HG02885 (cell line): ENCODE results near the gene ADH1B.
"Not testable (repeated sequence)": the region's sequence is repeated elsewhere in the genome, so short reads cannot be mapped to it uniquely, and the experiment has no call there.

Experiments used
- ATAC-seq: cut with Tn5 transposase; IDR thresholded peaks from one replicate; pipeline ENCODE4 v1.9.1; 2021; ENCODE audit warnings: mild to moderate bottlenecking; ENCODE audit not compliant: unreplicated experiment, poor library complexity

ADH1B gene

DNA sequence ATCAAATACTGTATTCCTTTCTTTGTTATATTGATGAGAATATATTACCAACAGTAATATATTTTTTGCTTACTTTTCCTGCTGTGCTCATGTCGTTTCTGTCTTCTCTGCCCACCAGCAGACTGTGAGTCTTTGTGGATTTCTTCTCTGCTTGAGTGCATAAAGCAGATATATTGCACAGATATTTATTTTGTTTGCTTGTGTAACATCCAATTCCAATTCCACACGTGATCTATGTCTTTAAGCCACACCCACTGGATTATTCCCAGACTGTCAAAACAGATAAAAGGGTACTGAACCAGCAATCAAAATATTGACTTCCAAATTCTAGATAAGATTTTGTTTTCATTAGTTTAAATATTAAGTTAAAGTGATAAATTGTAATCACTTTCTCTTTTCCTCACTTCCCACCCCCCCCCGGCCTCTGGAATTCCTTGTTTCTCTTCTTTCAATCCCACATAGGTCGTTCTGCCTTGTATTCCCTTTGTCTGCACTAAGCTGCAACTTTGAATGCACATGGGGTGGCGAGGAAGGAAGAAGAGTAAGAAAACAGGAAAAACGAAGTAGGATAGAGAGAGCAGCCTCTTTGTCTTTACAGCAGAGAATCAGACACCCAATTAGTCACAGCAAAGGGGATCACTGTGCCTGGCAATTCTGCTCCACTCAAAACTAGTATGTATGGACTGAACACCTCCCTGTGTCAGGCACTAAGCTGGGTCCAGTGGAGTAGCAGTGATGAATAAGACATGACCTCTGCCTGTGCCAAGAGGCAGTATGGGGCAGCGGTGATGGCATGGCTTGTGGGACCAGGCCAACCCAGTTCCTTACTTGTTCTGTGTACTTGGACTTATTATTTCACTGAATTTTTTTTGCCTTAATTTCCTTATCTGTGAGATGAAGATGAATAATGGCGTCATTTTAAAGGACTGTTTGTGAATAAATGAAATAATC, at the start of gene ADH1B:
ADH1B (minus strand) TSS at position 161 of the 951 bp plus-strand sequence; CDS start at position 91, 70 bp downstream.
- no peak for ATAC-seq

DNA sequence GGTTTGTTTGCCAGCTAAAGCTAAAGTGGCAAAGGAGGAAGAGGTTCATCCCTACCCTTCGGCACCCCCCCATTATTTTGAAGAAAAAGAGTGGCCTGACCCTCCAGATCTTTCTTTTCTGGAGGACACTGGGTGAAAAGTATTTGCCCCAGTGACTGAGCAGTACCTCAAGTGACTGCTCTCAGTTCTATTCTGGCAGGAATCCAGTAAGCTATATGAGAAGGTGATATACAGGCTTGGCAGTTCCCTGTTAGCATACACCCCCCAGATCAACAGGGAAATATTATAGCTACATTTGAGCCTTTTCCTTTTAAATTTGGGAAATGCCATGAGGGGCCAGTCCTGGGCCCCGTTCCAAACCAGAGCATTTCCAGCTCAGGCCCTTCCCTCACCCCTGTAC, 46.6 kb upstream of the ADH1B start:
- ATAC-seq, result not testable (repeated sequence)

DNA sequence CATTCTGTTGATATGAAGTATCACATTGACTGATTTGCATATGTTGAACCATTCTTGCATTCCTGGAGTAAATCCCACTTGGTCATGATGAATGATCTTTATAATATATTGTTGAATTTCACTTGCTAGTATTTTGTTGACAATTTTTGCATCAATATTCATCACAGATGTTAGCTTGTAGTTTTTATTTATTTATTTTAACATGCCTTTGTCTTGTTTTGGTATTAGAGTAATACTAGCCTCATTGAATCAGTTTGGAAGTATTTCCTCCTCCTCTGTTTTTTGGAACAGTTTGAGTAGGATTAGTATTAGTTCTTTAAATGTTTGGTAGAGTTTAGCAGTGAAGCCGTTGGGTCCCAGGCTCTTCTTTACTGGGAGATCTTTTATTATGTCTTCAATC, 45.3 kb upstream of the ADH1B start:
- ATAC-seq, result no peak

DNA sequence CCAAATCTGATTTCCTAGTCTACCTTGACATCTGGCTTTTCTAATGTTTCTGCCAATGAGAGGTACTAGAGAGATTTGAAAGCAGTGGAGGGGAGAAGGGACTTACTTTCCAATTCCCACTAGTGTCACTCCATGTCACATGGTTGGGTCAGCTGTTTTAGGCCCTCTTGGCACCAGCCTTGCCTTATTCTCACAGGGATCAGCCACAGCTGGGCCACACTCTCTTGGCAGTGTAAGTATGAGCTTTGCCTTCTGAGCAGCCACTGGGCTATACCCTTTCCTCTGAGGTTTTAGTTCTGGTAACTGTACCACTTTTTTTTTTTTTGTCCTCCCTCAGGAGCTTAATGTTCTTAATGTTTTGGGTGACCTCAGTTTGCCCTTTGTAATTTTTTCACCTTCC, 41.6 kb upstream of the ADH1B start:
- ATAC-seq, result no peak

DNA sequence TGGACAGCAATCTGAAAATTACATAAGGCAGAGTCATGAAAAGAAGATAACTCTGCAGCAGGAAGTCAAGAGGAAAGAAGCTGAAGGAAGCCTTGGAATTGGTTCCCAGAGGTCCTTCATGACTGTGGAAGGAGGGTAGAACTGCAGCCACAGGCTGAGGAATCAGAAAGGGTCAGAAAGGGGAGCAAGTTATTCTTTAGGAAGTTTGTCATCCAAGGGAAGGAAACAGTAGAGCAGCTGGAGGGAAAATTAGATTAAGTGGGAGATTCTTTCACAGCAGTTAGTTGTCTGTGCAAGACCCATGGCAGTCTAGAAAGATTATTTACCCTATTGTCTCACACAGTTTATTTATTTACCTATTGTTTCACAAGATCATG, 40.7 kb upstream of the ADH1B start:
- ATAC-seq, result no peak

DNA sequence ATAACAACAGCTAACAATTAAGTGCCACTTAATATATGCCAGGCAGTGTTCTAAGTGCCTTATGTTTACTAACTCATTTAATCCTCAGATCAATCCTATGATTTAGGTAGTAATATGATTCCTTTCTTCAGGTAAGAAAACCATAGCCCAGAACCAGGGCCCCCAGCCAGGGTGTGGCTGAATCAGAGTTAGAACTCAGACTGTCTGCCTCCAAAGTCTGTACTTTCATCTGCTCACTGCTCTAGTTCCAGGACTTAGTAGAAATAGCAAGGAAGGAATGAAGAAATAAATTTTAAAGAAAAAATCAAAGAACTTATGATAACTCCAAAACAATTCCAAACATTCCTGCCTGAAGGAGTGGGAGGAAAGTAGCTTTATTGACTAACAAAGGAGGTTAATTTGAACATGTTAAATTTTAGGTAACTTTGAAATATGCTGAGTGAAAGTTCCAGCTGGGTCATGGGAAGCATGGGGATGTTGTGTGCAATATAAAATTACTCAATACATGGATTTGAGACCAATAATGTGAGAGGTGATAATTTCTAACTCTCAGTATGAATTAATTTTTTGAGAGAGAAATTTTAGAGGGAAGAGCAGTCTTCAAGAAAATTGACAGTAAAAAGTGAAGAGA, 40.2 kb upstream of the ADH1B start:
- no peak for ATAC-seq

DNA sequence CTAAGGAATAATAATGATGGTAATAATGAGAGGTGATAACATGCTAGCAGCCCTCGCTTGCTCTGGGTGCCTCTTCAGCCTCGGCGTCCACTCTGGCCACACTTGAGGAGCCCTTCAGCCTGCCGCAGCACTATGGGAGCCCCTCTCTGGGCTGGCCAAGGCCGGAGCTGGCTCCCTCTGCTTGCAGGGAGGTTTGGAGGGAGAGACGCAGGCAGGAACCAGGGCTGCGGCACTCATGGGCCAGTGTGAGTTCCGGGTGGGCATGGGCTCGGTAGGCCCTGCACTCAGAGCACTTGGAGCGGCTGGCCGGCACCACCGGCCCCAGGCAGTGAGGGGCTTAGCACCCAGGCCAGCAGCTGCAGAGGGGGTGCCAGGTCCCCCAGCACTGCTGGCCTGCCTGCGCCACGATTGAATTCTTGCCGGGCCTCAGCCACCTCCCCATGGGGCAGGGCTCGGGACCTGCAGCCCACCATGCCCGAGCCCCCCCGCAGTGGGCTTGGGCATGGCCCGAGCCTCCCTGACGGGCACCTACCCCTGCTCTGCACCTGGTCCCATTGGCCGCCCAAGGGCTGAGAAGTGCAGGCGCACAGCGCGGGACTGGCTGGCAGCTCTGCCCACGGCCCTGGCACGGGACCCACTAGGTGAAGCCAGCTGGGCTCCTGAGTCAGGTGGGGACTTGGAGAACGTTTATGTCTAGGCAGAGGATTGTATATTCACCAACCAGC, 38.4 kb upstream of the ADH1B start:
- ATAC-seq, result no peak

DNA sequence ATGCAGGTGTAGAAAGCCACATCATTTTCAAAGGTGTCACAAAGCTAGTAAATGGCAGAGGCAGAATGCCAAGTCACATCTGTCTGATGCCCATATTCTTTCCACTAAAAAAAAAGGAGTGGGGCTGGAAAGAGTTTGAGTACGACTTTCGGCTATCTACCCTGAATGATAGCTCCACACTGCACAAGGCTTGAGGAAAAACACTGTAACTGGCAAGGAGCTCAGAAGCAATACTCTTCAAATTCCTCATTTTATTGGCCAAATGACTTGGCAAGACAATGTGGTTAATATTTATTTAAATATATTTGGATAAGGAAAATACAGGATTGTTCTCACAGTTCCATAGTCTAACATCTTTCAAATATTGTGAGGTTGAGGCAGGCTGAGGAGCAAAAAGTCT, 36.7 kb upstream of the ADH1B start:
- no peak for ATAC-seq

DNA sequence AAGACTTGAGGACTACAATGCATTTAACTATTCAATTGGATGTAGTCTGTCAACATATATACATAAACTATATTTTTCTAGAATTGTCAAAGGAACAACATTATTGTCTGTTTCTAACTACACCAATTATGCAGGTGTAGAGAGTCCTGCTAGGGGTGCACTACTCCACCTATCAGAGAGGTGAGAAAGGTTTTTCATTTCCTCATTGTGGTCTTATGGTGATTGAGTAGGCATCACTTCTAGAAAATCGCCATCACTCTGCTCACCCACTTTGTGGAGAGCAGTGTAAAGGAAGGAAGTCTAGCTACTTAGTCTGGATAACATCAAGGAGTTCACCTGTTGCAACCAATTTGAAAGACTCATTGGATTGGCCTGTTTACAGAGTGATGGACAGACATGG, 35.8 kb upstream of the ADH1B start:
- ATAC-seq, result peak; percentile 58

DNA sequence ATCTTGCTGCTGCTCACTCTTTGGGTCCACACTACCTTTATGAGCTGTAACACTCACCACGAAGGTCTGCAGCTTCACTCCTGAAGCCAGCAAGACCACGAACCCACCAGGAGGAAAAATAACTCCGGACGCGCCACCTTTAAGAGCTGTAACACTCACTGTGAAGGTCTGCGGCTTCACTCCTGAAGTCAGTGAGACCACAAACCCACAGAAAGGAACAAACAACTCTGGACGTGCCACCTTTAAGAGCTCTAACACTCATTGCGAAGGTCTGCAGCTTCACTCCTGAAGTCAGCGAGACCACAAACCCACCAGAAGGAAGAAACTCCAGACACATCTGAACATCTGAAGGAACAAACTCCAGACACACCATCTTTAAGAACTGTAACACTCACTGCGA, 34.9 kb upstream of the ADH1B start:
- ATAC-seq, result not testable (repeated sequence)

DNA sequence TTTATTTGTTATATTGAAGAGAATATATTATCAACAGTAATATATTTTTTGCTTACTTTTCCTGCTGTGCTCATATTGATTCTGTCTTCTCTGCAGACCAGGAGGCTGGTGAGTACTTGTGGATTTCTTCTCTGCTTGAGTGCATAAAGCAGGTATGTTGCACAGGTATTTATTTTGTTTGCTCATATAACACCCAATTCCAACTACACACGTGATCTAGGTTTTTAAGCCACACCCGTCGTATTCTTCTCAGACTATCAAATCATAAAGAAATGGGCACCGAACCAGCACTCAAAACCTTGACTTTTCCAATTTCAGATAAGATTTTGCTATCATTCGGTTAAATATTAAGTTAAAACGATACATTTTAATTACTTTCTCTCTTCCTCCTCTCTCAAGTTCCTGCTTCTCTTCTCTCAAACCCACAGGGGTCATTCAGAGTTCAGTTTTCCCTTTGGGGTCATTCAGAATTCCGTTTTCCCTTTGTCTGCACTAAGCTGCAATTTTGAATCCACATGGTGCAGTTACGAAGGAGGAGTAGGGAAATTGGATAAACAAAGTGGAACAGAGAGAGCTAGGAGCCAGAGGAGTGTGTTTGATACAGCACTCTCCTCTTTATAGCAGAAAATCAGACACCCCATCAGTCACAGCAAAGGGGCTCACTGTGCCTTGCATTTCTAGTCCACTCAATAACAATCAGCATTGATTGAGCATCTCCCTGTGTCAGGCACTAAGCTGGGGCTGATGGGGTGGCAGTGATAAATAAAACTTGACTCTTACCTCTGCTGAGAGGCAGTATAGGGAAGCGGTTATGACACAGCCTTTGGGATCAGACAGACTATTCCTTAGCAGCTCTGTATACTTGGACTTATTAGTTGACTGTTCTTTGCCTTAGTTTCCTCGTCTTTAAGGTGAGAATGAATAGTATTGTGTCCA, 31.7 kb upstream of the ADH1B start, which contains the start of gene ADH1C:
ADH1C (minus strand) TSS at position 145 of the 936 bp plus-strand sequence; CDS start at position 74, 71 bp downstream.
- no peak for ATAC-seq

DNA sequence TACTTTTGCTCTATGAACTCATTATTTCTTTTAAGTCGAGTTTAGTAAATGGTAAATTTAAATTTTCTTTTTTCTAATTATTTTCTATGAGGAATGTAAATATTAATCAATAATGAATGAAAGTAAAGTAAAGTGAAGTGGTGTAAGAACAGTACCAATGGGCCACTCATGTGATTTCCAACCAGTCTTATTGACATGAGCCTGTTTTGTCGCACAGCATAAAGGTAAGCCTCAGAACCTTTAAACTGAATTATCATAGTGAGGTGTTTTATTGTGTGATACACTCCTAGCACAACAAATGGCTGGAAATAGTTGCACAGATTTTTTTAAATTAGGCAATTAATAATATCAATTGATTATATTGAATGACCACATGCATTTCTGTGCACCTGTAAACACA, 30.3 kb upstream of the ADH1B start:
- no peak for ATAC-seq

DNA sequence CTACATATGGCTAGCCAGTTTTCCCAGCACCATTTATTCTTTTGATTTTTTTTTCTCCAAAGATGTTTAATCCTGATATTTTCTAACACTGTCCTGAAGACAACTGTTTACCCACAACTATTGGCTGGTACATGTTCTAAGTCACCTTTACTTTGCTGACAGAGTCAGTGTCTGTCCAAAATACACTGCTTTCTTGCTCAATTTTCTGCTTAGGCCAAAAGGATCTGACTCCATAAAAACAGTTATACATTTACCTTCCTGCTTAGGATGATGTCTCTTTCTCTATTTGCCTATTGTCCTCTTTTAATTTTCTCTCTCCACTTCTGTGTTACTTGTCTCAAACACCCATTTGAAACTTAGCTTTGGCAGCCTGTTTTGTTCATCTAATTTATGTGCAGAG, 28.1 kb upstream of the ADH1B start:
- ATAC-seq, result no peak

DNA sequence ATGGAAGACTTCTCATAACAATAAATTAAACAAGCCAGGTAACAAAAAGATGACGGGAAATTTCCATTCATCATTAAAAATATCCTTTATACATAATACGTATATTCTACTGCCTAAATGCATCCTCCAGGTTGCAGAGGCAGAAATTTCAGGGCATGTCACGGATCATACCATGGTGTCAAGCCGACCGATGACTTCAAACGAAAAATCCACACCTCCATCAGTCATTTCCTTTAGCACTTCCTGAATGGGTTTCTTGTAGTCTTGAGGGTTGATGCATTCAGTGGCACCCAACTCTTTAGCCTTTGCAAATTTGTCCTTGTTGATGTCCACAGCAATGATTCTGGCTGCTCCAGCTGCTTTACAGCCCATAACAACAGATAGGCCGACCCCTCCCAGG, 21.4 kb upstream of the ADH1B start:
- ATAC-seq, result not testable (repeated sequence)

DNA sequence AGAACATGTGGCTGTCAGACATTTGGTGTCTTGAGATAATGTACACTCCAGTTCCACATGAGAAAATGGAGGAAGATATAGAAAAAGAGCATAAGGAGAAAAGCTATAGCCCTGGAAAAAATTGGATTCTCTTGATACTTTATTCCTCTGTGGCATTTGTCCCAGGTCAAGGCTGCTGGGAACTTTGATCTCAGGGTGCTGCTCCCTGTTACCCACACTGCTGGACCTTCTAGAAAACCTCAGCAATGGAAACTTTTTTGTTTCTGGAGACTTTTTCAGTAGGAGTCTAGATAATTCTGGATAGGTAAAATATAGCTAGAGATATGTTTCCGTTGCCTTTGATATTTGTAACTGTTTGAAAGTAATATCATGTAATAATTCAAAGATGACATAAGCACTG, 20.2 kb upstream of the ADH1B start:
- ATAC-seq, result no peak

DNA sequence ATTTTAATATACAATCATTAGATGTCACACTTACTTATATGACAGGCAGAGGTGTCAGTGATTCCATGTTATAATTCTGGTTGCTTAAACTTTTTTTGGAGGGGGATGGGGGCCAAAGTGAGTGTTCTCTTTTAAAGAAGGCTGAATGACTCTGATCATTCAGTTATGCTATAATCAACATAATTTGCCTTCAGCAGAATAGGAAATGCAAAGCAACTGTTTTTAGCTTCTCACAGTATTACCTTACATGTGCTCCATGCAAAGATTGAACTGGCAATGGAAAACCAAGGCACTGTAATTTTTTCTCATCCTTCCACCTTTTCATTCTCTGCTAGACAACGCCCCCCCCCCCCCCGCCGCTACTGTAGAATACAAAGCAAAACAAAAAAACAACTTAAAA, 18.0 kb upstream of the ADH1B start:
- ATAC-seq, result no peak

DNA sequence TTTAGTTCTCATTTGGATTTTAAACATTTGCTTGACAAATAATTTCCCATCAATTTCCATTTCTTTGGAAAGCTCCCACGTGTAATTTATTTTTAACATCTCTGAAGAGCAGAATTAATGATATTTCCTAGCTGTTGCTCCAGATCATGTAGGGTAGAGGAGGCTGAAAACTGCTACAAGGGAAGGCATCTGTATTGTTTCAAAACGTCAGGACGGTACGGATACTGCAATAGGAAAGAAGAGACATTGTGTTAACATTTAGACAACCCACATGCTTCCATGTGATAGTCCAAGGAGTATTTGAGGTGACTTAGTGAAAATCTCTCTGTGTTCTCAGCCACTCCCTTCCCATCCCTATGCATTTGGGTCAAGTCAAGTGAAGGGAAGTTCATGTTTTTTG, 15.4 kb upstream of the ADH1B start:
- no peak for ATAC-seq

DNA sequence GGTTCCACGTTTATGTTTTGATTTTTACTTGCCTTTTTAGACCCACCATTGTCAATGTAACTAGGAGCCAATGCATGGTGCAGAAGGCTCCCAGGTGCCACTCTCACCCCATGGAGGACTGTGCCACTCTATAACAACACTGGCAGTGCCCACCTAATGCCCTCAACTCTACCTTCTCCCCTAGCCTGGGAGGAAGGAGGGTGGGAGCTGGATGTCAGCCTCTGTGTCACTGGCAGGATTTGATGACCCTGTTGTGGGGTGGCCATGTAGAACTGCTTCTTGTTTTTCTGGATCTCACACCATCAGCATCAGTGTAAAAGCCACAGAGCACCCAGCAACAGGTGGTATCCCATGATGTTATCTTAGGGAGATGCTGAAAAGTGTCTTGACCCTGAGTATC, 13.7 kb upstream of the ADH1B start:
- no peak for ATAC-seq

DNA sequence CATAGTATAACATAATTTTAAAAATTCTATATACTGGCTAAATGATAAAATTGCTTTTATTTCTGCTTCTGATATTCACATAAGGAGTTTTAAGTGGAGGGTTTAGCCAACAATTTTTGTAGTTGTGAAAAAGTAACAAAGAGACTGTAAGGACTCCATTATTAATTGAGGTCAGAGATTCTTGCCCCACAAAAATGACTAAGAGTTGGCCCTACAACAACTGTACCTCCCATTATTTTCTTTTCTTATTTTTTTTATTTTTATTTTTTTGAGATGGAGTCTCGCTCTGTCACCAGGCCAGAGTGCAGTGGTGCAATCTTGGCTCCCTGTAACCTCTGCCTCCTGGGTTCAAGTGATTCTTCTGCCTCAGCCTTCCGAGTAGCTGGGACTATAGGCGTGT, 9.4 kb upstream of the ADH1B start:
- ATAC-seq, result no peak

DNA sequence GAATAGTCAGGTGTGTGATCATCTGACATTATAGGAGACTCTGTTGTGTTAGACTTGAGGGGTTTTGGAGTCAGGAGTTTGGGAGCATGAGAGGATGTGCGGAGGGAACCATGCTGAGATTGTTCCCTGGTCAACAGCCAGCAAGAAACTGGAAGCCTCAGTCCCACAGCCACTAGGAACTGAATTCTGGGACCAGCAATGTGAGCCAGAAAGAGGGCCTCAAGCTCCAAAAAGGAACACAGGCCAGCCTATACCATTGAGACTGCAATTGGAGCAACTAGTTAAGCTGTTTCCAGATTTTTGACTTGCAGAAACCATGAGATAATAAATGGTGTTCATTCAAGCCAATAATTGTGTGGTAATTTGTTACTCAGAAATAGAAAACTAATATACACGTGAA, 8.7 kb upstream of the ADH1B start:
- no peak for ATAC-seq
